Occipital lobe (tissue), 2 donors: ENCODE data around the gene ADD3. TPM values are rescaled to one million over a fixed set of nuclear protein-coding genes. Genes with fewer than 3 reads are reported as not detected.

Experiments
- DNase-seq: peaks from one replicate; lab custom pipeline; 2025; lab: John Stamatoyannopoulos, UW
- total RNA-seq: library from RNA; depleted of rRNA; stranded (reverse); fragments of >200 nt; gene quantifications from one replicate; pipeline ENCODE4 v1.2.3, GENCODE V29; 2014

Gene ADD3
- total RNA-seq, 1 donor from 2014 or later: 109 TPM

GRCh38 chr10:110003524-110003885 is 4.3 kb upstream of the ADD3 start:
- no peak for DNase-seq

- DNase-seq: peak; percentile 7
These were observed 2.1 kb upstream of the ADD3 start for GRCh38 chr10:110005719-110006118.

- peak; percentile 40 for DNase-seq
These were observed 1.2 kb upstream of the ADD3 start for GRCh38 chr10:110006358-110007160.

- no peak for DNase-seq
These were observed 553 bp upstream of the ADD3 start for GRCh38 chr10:110007161-110007700.

GRCh38 chr10:110008518-110009339 is 945 bp downstream of the ADD3 start:
- no peak for DNase-seq

GRCh38 chr10:110009736-110010475 is 2.1 kb downstream of the ADD3 start:
- no peak for DNase-seq

GRCh38 chr10:110010486-110011378 is 2.9 kb downstream of the ADD3 start:
- DNase-seq: no peak

GRCh38 chr10:110011681-110012080 is 3.9 kb downstream of the ADD3 start:
- DNase-seq: no peak

GRCh38 chr10:110013630-110014293 is 6.0 kb downstream of the ADD3 start:
- DNase-seq: no peak

- DNase-seq: no peak
These were observed 8.3 kb downstream of the ADD3 start for GRCh38 chr10:110016039-110016438.

GRCh38 chr10:110017052-110017451 is 9.3 kb downstream of the ADD3 start:
- DNase-seq: no peak

GRCh38 chr10:110017907-110018306 is 10.1 kb downstream of the ADD3 start:
- no peak for DNase-seq

- DNase-seq: no peak
These were observed 12.5 kb downstream of the ADD3 start for GRCh38 chr10:110020265-110020664.

- DNase-seq: no peak
These were observed 15.1 kb downstream of the ADD3 start for GRCh38 chr10:110022716-110023504.

GRCh38 chr10:110023785-110024465 is 16.1 kb downstream of the ADD3 start:
- DNase-seq: no peak

GRCh38 chr10:110029450-110029849 is 21.7 kb downstream of the ADD3 start:
- no peak for DNase-seq

- peak; percentile 7 for DNase-seq
These were observed 25.3 kb downstream of the ADD3 start for GRCh38 chr10:110032801-110033700.
